Measurements from ENCODE around the gene C1R.
"Not testable (repeated sequence)": the region's sequence is repeated elsewhere in the genome, so short reads cannot be mapped to it uniquely, and the experiment has no call there.

Gene C1R

DNA sequence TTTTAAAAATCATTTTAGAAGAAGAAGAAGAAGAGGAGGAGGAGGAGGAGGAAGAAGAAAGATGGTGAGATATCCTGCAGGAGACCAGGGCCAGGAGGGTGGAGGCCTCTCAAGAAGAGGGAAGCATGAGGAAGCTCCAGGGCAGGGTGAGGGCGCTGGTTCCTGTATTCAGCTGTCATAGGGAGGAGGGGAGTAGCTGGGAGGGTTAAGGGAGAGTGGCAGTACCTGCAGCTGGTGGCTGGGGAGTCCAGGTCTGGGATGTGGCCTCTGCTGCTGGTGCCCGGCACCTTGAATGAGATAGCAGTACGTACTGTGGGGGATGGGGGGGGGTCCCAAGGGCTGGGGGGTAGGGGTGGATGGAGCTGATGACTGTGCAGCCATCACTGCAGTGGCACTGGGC is 26.6 kb upstream of the C1R start:
- DNase-seq: no peak

DNA sequence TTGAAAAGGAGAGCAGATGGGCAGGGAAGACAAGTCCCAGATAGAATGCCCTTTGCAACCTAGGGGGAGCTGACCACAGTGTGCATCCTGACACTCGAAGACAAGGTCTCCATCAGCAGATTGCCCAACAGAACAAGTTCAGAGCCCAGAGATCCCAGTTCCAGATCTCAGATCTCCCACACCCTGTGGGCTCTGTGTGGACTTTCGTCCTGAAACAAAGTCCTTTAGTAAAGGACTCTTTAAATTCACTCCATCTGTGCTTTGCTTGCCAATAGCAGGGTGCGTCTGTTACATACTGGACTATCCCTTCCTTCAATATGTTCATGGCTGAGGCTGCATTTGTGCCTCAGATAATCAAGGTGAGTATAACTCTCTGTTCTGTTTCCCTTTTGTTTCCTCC is 25.4 kb upstream of the C1R start:
- DNase-seq: no peak

DNA sequence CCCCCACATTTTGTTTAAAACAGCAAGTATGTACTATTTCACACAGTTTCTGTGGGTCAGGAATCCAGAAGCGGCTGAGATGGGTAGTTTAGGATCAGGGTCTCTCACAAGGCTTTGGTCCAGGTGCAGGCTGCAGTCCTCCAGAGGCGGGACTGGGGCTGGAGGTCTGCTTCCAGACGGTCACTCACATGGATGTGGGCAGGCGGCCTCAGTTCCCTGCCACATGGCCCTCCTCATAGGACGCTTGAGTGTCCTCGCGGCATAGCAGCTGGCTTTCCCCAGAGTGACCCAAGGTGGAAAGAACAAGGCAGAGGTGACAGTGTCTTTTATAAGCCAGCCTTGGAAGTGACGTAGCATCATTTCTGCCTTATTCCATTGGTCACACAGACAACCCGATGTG is 24.7 kb upstream of the C1R start:
- DNase-seq: no peak

DNA sequence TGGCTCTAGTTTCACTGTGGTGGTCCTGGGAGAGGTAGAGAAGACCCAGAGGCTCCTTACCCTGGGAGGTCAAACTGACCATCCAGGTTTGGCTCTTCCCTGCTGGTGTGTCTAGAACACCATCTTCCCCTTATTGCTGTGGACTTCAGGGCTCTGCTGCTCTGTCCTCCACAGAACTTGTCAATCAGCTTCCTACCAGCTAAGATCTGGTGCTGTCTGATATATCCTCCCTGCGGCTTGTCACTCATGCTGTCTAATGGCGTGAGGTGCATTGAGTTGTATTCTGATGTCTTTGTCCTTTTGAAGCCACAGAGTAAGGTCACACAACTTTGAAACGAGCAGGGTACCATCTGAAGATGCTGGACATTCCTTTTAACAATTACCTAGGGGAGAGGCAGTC is 24.0 kb upstream of the C1R start:
- DNase-seq: no peak

DNA sequence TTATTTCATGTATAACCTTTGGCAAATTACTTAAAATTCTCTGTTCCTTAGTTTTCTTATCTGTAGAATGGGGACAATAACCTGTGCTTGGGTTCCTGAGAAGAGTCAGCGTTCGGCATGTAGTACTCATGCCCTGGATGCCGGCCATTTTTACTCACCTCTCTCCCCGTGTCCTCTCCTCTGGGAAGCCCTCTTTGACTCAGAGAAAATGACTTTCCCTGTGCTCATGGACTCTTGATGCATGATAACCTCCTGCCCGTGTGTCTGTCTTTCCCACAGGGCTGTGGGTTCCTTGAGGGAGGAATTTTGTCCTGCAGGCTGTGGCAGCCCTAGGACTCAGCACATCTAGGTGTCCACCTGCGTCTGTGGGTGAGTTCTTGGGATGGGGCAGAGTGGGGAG is 22.6 kb upstream of the C1R start:
- no peak for DNase-seq

GRCh38 chr12:7114008-7114407 is 21.8 kb upstream of the C1R start:
- DNase-seq: no peak

- DNase-seq: no peak
Measured at GRCh38 chr12:7113389-7113871, 21.2 kb upstream of the C1R start.

GRCh38 chr12:7112041-7112440 is 19.8 kb upstream of the C1R start:
- no peak for DNase-seq

- no peak for DNase-seq
Measured at GRCh38 chr12:7110661-7111060, 18.4 kb upstream of the C1R start.

DNA sequence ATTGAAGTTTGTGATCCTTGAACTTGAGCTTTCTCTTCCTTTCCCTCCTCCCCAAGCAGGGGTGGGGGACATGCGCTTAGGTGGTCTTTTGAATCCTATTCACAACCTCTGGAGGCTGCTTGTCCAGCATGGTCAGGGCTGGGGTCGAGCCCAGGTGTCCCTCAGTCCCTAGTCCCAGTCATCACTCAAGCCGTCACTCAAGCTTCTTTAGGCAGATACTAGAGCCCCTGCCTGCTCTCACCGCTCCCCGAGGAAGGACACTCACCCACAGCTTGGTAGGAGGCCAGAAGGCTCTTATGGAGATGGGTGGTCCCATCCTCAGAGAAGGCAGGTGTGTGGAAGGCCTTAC is 17.3 kb upstream of the C1R start:
- DNase-seq: no peak

DNA sequence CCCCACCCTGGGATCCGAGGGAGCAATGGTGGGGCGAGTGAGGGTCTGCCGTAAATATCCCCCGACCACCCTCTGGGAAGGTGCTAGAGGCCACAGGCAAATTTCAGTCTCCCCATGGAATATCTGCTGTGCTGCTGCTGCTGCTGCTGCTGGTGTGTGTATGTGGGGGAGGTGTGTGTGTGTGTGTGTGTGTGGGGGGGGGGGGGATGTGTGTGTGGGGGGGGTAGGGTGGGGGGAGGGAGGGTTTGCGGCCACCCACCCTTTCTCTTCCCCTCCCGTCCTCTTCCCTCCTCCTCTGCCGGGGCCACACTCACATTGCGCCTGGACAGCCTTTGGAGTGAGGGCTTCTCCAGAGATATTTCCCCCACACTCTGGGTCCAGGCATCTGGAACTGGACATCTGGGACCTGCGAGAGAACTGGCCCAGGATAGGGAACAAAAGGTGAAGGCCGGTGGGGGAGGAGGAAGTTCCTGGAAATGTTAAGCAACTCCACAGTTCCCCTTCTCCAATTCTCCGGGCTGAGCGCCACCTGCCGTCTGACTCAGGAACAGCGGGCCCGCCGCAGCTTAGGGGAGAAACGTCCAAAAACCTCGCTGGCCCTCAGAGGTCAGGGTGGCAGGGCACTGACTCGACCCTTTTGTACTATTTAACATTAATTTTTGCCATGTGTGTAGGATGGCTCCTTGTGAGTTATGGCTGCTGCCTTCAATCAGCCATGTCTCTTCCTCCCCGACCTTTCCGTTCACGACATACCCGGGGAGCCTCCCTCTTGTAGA is 16.7 kb upstream of the C1R start, which contains the start of gene C1RL:
Gene C1RL, minus strand, starts transcription at position 419 of the 776 bp plus-strand sequence. Its CDS starts 34 bp downstream, at position 385.
- DNase-seq: peak; percentile 41

DNA sequence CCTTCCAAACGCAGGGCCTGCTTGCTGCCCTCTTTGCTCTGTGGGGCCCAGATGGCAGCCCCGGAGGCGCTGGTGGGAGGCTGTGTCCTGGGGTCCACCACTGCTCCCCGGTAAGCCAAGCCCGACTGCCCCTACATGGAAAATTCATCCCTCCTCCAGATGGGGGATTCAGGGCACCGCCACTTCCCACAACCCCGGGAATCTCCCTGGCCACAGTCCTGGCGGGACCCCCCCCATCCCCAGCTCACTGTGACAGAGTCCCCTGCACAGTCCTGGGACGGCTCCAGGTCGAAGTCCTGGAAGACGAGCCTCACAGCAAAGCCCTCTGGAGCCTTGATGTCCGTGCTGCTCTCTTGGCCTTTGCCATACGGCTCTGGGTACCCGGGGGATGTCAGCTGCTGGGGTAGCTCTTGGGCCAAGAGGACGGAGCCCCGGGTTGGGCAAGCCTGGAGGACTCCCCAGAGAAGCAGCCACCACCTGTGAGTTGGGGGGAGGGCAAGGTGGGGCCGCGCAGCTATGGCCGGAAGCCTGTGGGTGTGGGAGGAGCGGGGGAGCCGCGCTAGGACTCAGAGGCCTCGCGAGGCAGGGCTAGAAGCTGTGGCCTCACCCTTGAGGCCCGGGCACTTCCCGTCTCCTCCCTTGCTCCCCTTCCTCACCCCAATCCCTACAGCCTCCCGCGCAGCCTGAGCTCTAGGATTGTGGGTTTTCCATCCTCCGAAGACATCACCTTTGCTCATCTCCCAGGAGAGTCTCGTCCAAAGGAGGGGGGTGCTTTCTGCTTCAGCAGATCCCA is 16.0 kb upstream of the C1R start:
- DNase-seq: peak; percentile 7

DNA sequence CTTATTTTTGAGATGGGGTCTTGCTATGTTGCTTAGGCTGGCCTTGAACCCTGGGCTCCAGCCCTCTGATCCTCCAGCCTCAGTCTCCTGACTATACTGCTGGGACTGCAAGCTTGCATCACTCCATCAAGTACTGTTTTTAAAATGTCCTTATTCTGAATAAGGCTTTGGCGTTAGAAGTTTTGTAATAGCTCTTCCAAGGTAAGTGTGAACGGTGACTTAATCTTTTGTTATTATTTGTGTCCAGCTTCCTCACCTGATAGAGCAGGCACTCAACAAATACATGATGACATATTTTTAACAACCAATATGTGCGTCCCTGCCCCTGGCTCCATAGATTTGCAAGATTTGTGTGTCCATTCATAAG is 15.4 kb upstream of the C1R start:
- DNase-seq: no peak

DNA sequence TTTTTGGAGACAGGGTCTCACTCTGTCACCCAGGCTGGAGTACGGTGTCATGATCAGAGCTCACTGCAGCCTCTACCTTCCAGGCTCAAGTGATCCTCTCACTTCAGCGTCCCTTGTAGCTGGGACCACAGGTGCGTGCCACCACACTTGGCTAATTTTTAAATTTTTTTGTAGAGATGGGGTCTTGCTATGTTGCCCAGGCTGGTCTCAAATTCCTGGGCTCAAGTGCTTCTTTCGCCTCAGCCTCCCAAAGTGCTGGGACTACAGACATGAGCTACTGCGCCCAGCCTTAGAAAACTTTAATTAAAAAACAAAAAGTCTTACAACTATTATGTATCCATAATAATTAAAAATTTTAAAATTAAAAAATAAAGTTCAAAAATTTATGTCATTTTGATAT is 14.9 kb upstream of the C1R start:
- not testable (repeated sequence) for DNase-seq

- no peak for DNase-seq
Measured at GRCh38 chr12:7106082-7106481, 13.8 kb upstream of the C1R start.

- DNase-seq: no peak
Measured at GRCh38 chr12:7103837-7104584, 11.8 kb upstream of the C1R start.

DNA sequence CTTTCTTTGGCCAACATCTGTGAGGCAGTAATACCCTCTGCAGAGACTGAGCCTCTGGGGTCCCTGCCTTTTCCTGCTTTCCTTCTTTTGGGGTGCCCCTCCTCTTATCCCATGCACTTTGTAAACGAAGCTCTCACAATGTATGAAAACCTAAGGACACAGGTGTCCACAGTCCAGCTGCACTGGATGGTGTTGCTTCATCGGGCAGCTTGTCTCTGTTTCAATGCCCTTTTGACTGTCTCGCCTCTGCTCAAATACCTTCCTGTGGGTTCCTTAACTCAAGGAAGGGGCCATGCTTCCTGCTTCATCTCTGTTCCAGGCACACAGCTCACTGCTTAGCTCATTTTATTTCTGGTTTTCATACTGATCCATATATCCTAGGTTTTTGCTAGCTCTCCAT is 10.3 kb upstream of the C1R start:
- DNase-seq: no peak

DNA sequence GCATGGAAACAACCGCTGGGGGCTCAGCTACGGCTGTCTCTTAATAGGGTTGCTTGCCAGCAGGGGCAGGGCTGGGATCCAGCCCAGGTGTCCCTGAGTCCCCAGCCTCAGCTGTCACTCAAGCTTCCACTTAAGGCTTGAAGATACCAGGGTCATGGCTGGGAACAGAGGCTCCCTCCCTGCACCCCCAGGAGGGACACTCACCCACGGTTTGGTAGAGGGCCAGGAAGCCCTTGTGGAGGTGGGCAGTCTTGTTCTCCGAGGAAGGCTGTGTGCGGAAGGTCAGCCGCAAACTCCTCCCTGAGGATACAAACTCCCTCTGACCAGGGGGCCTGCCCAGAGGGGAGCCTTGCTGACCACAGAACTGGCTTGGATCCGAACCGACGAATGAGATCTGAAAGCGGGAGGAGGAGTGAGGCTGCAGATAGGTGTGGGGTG is 9.5 kb upstream of the C1R start:
- DNase-seq: no peak

DNA sequence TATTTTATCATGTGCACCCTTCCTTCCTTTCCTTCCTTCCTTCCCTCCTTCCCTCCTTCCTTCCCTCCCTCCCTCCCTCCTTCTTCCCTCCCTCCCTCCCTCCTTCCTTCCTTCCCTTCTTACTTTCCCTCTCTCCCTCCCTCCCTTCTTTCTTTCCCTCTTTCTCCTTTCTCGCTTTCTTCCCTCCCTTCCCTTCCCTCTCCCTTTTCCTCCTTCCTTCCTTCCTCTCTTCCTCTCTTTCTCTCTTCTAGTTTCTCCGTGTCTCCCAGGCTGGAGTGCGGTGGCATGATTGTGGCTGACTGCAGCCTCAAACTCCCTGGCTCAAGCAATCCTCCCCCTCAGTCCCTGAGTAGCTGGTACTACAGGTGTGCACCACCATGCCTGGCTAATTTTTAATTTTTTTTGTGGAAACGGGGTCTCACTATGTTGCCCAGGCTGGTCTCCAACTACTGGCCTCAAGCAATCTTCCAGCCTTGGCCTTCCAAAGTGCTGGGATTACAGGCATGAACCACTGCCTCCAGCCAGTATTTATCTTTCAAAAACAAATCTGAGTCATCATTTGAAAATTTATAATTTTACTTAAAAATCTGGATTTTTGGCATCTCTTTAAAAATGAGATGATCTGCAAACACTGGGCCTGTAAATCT is 8.9 kb upstream of the C1R start:
- DNase-seq: no peak

- no peak for DNase-seq
Measured at GRCh38 chr12:7100239-7100638, 8.0 kb upstream of the C1R start.

- no peak for DNase-seq
Measured at GRCh38 chr12:7099290-7099996, 7.2 kb upstream of the C1R start.

DNA sequence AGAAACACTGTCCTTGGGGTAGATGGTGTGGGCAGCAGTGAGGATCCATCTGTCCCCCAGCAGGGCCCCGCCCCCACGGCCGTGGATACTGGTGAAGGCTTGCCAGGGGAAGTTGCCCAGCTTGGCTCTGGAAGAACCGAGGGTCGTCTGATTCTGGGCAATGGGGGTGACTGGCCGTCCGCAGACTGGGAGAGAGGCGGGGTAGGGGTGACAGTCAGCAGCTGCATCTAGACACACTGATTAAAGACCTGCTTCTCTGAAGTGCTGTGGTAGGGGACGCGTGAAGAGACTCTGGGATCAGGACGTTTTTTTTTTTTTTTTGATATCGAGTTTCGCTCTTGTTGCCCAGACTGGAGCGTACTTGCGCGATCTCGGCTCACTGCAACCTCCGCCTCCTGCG is 4.7 kb upstream of the C1R start:
- DNase-seq: no peak

All from NCI-H510A treated with DMSO at 0.1 percent for 48 hours (cell line).